Measurements from ENCODE around the gene EGFL6.

GRCh38 chrX:13569479-13570260 lies at the start of gene EGFL6:
- TF ChIP-seq CTCF (IDR thresholded peaks at IDR 0.05) (no peak), ZFX (IDR thresholded peaks at IDR 0.05; ENCODE audit: borderline replicate concordance) (no peak)
